Measurements from ENCODE around the gene TBX4.

The TBX4 gene

GRCh38 chr17:61455324-61456060 is 3.3 kb downstream of the TBX4 start:
- DNase-seq: no peak

DNA sequence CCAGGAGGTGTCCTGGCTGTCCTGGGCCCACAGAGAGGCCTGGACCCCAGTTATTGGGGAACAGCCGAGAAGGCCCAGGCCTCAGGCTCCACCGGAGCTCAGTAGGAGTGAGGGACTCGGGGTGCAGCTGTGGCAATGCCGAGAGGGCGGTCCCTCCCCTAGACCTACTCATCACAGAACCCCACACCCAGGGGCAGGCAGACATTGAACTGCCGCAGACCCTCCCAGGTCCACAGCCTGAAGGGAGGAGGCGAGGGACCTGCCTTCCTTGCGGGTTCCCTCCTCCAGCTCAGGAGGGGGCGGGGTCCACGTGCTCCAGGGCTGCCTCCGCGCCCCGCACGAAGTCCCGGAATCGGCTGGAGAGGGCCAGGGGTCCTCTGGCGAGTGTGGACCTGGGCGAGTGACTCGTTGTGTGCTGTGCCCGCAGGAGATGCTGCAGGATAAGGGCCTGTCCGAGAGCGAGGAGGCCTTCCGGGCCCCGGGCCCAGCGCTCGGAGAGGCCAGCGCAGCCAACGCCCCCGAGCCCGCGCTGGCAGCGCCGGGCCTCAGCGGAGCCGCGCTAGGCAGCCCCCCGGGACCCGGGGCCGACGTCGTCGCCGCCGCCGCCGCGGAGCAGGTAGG is 3.9 kb downstream of the TBX4 start:
- DNase-seq: no peak

- no peak for DNase-seq
These were observed 4.5 kb downstream of the TBX4 start for GRCh38 chr17:61456688-61457225.

- no peak for DNase-seq
These were observed 5.2 kb downstream of the TBX4 start for GRCh38 chr17:61457226-61457983.

- no peak for DNase-seq
These were observed 5.8 kb downstream of the TBX4 start for GRCh38 chr17:61458000-61458399.

GRCh38 chr17:61458421-61459141 is 6.4 kb downstream of the TBX4 start:
- DNase-seq: no peak

GRCh38 chr17:61459142-61459809 is 7.1 kb downstream of the TBX4 start:
- DNase-seq: no peak

GRCh38 chr17:61459939-61460718 is 7.9 kb downstream of the TBX4 start:
- no peak for DNase-seq

- DNase-seq: no peak
These were observed 8.8 kb downstream of the TBX4 start for GRCh38 chr17:61460796-61461585.

DNA sequence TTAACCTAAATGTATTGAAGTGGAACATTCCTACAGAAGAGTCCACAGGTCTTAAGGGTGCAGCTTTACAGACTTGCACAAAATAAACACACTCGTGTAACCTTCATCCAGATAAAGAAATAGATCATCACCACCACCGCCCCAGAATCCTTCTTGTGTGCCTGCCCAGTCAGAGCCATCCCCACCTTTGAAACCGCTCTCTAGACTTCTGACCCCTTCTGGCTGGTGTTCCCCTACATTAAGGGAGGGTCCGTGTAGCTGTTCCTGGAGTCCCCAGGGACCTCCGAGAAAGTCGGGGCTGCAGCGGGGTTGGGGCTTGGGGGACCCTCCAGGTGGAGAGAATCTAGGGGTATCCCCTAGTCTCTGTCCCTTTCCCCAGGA is 9.4 kb downstream of the TBX4 start:
- no peak for DNase-seq

GRCh38 chr17:61461967-61462718 is 9.9 kb downstream of the TBX4 start:
- DNase-seq: no peak

DNA sequence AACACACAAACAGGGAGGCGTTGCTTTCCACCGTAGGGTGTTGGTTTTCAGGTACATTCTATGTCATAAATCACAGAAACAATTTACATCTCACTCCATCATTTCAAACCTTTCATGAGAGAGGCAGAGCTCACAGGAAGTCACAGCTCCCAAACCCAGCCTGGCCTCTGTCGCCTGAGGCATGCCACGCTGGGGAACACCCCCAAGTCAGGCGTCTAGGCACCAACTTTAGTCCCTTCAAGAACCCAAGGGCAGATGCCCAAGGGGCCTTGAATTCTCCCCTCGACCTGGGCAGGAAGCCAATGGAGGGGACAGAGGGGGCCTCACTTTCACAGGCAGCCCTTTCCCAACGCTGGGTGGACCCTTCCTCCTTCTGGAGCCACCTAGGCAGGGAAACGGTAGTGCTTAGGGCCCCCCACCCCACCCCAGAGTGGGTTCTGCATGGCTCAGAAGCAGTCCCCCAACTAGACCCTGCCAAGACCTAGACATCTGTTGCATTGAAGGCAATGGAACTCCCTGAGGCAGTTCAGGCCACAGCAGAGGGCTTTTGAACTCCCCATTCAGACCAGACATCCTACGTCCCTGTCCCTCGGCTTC is 10.6 kb downstream of the TBX4 start:
- no peak for DNase-seq

- no peak for DNase-seq
These were observed 11.3 kb downstream of the TBX4 start for GRCh38 chr17:61463316-61464129.

DNA sequence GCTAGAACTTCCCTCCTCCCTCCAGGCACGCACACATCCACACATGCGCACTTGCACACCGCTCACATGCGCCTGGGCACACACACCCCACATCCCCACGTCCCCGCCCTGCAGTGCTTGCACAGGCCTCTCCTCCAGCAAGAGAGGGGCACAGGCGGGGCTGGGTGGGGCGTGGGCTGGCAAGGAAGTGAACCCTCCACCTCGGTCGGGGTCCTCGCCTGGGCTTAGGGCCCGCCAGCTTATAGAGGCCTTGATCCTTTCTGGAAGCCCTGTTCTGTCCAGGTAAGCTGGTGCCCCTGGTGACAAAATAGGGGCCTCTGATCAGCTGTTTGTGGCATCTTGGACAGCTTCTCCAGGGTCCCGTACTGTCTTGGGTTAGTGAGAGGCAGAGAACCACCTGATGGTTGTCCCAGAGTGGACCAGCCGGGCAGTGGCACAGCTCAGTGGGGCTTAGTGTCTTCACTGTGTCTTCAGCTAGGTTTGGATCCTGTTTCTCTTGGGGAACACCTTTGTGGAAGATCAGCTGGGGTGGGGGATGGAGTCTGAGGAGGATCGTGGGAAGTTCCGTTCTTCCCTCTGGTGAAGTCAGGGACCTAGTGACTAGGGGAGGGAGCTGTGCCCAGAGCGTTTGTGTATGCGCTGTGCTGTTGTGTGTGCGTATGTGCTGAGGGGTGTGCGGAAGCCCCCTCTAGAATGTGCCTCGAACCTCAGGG is 12.1 kb downstream of the TBX4 start:
- no peak for DNase-seq

GRCh38 chr17:61464843-61465180 is 12.6 kb downstream of the TBX4 start:
- DNase-seq: no peak

- DNase-seq: no peak
These were observed 13.5 kb downstream of the TBX4 start for GRCh38 chr17:61465550-61466237.

DNA sequence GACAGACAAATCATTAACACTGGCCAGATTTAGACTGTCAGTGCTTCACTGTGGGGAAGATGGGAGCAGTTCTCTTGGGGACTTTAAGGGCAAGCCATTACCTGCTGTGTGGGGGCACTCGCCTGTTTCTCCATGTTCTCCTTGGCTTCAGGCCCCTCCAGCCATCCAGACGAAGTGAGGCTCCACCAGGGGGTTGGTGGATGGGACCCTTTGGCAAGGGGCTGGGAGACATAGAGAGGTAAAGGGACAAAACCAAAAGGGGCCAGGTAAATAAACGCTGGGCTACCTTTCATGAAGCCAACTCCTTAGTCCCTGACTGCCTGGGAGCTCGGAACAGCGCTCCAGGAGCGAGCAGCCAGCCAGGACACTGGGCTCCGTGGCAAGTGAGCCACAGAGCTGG is 14.0 kb downstream of the TBX4 start:
- no peak for DNase-seq
